COLO668 (cell line): ENCODE results near the gene CHCHD6.

ENCODE experiments used
- DNase-seq: peaks from one replicate; lab custom pipeline; 2025; ENCODE audit not compliant: unreplicated experiment; lab: John Stamatoyannopoulos, UW

The CHCHD6 gene

DNA sequence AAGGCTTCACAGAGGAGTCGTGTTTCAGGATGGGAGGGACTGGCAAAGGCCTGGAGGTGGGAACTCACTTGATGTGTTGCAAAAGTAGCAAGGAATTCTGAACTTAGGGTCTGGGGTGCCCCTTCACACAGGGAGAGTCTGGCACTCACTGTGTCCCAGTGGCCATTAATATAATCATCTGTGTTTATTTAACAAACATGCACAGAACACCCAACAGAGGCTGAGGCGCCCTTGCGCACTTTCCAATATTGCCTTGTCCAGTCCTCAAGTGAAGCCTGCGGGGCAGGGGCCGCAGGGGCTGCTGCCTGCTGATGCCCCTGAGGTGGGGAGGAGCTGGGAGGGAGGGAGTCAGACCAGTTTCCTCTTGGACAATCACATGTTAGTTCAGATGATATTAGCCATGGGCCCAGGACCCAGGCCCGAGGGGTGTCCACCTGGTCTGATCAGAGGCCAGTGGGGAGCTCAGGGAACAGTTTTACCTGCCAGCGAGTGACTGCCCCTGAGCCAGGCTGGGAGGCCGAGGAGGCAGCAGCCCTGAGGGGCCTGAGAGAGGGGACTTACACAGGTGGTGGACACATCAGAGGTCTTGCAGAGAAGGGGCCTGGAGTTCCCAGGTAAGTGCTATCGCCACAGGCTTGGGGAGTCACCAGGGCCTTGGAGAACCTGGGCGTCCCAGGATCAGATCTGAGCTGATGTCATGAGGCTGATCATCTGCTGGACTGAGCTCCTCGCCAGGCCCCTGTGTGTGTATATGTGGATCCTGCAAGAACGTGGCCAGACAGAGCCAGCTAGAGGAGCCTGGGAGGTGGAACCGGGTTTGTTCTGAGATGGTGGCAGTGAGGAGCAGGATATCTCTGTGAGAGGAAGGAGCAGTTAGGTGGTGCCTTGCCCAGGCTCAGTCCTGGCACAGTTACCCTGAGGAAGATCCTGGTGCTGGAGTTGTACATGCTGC lies 35.3 kb upstream of the CHCHD6 start:
- no peak for DNase-seq

DNA sequence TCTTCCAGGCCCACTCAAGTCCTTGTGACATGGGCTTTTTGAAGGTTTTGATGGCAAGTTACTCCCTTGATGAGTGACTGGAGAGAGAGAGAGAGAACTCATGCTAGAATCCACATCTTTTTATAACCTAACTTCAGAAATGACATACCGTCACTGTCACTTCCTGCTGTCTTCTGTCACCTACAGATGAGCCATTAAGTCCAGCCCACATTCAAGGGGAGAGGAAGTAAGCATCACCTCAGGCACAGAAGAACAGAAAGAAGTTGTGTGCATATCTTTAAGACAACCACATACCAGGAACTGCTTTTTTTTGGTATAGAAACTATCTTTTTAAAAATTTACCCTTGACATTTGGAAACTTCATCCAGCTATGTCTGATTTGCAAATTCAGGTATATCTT lies 32.5 kb upstream of the CHCHD6 start:
- DNase-seq: no peak

DNA sequence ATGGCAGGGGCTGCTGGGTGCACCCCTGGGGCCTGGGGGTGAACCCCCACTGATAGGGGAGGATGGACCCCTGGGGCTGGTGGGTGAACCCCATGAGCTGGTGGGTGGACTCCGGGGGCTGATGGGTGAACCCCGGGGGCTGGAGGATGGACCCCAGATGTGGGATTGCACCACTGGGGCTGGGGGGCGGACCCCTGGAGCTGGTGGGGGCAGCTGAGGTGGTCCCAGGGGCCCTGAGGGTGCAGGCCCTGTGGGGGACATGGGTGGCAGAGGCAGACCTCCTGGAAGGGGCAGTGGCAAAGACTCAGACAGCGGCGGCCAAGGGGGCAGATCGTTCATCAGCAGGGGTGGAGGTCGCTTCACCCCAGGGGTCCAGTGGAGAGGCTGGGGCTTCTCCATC lies 31.7 kb upstream of the CHCHD6 start:
- DNase-seq: no peak

DNA sequence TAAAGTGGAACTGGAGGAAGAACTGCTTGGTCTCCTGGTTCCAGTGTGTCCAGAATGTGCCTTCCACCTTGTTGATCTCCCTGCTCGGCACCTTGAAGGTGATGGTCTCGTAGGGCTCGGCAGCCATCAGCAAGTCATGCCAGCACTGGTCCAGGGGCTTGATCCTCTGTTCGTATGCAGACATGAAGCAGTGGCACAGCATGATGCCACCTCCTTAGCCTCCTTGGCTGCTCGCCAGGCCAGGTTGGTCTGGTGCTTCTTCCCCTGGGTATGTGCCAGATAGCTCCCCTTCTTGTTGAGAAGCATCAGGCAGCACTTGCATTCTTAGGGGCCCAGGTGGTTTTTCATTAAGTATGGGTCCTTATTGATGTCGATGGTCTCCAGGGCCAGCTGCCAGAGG lies 31.3 kb upstream of the CHCHD6 start:
- DNase-seq: no peak

DNA sequence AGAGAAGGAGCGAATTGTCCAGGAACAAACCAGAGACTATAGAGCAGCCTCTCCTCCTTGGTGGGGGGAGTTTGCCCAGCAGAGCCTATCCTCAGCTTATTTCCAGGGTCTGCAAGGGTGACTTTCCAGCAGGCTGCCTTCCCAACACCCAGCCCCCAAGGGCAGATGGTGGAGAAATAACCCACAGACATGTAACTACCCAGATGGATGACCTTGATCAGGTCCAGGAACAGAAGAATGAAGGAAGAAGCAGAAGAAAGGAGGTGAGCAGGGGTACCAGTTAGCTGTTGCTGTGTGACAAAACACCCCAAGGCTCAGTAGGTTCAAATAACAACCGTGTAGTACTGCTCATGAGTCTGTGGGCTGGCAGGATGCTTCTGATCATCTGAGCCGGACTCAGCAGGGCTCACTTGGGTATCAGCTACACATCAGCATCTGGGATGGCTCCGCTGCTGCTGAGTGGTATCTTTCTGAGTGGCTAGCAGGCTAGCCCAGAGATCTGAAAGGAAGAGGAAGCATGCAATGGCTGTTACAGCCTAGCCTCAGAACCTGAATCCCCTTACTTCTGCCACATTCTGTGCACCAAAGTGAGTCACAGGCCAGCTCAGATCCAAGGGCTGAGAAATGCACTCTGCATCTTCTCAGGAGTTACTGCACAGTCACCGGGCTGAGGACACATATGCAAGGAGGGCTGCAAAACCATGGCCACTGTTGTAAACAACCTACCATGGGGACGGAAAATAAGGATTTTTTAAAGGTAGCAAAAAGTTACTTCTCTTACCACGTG lies 26.9 kb upstream of the CHCHD6 start:
- no peak for DNase-seq

DNA sequence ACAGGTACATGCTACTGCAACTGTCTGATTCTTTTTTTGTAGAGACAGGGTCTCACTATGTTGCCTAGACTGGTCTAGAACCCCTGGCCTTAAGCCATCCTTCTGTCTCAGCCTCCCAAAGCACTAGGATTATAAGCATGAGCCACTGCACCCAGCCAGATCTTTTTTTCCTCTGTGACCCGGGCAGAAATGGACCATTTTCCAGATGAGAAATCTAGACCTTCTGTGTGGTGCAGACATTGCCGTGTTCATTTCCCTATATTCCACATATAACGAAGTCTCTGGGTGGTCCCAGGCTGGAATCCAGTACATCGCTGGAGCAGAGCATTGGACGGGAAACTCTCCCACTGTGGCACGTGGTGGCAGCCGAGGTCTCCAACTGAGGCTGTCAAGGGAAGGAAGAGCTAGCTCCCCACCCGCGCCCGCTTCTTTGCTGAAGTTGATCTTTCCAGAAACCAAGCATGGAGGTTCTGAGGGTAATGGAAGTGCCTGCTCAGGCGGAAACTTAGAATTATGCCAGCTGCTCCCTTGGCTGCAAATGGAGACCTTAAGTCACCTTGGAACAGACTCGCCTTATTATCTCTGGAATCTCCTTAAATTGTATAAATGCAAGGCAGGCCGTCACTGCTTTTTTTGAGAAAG lies 26.1 kb upstream of the CHCHD6 start:
- no peak for DNase-seq

DNA sequence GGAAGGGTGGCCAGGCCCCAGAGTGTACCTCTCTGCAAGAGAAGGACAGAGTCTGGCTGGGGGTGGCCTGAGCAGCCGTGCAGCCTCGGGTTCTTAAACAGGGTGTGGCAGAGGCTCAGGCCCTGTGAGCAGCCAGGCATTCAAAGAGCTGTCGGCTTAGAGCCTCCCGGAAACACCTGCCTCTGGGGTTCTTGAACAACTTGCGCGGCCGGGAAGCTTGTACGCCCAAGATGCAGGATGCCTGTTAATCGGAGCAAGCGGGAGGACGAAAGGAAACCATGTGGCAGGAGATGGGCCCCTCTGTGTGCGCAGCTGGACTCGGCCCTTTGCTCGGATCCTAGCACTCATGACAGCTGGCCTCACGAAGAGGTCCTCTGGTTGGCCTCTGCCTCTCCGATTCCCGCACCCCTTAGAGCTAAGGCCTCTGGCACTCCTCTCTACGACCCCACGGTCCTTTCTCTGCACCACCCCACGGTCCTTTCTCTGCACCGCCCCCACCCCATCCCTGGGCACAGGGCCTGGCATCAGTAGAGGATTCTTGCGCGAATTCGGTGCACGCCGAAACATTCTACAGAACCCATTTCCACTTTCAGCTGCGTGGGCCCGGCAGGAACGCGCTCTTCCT lies 25.2 kb upstream of the CHCHD6 start:
- DNase-seq: peak; percentile 41

DNA sequence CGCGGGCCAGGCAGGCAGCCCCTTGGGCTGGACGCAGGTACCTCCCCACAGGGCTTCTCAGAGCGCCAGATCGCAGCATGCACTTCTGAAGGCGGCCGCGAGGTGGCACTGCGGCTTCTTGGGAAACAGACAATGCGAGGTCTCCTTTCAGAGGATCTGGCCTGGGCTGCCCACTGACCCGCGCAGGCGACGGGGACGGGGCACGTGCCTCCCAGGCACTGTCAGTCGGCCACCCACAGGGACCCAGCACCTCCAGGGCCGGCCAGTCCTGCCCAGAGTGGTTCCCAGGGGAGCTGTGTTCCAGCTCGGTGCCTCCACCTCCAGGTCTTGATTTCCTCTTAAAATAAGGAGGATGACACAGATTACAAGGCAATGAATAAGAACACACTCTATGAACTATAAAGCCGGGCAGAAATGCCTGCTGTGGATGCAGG lies 24.7 kb upstream of the CHCHD6 start:
- peak; percentile 72 for DNase-seq

DNA sequence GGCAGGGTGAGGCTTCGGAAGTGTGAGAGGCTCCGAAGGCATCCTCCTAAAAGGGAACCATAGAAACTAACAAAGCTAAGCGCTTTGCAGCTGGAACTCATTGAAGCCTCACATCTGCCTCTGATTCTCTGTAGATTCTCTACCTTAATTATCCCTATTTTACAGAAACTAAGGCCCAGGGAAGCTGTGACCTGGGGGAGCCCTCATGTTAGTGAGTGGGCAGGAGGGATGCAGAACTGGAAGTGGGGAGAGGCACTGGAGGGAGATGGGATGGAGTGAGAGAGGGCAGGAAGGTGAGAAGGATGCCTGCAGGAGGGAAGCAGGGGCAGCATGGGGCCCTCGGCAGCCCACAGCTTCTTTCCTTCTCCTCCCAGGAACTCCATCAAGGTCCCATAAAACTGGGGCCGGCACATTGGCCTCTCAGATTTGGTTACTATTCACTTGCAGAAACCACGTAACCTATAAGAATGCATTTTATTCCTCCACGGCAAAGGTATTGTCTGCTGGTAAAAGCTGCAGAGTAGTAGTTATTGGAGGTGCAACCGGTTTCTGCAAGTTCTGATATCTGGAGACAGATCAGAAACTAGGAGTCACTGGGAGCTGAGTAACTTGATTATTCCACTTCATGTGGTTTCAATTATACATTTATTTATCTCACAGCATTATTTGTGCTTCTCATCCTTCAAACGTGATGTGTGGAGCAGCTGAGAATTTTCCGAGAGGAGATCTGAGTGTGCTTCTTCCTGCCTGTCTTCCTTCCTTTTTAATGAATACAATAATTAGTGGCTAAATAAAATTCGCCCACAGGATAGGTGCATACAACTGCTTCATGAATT lies 24.0 kb upstream of the CHCHD6 start:
- no peak for DNase-seq

DNA sequence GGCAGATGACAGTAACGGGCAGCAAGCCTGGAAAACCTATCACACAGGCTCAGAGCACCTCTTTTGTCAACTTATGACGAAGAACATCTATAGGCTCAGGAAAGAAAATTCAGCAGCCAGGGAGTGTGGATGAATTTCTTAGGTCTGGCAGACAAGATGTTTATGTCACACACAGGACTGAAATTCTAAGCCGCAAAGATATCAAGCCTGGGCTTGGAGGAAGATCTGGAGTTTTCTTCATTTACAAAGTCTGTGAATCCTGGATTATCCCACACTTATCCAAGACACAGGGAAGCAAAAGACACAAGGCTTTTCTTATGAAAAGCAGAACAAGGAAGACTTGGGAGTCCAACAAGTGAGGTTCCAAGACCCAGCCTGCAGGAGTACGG lies 23.4 kb upstream of the CHCHD6 start:
- no peak for DNase-seq

DNA sequence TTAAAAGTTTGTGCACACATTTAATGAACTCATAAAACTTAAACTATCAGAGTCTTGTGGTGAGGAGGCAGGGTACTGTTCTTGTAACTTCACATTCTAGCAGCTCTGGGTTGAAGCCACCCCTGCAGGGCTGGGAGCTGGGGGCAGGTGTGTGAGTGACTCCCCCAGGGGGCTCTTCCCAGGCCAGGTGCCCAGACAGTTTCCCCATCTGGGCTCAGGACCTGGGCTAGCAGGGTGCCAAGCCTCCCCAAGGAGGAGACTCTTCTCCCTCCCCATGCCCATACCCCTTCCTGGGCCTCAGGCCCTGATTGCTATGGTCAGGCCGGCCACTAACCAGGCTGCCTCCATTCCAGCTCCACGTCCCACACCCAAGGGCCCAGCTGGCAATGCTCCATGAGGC lies 22.0 kb upstream of the CHCHD6 start:
- no peak for DNase-seq

DNA sequence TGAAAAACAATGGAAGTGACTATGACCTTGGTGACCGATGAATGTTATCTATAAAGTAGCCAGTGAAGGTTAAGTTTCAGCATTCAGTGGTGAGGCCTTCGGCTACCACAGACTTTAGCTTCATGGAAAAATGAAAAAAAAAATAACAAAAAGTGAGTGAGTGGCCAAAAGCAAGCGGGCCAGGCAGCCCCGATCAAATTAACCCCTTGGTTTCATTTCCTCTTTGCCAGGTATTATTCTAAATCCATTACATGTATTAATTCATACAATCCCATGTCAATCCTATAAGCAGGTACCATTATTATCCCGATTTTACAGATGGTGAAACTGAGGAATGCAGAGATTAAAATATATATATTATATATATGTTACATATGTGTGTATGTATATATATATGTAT lies 21.0 kb upstream of the CHCHD6 start:
- no peak for DNase-seq

DNA sequence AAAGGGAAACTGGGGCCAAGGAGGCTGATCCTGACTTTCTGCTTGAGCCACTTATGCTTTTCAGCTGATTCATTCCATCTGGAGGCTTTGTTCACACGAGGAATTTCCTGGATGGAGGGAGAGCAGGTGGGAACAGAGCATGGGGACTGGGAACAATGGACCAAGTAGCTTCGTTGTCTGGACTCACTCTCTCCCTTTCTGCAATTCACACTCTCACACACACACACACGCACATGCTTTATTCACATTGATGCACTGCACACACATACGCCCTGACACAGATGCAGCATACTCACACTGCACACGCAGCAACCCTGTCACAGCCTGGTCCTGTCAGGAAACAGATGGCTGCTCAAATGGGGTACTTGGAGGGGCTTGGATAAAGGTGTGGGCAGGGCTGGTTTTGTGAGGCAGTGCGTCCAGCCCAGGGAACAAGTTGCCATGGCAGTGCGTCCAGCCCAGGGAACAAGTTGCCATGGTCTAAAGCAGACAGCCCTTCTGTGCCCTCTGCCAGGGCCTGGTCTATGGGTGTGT lies 19.8 kb upstream of the CHCHD6 start:
- DNase-seq: no peak

DNA sequence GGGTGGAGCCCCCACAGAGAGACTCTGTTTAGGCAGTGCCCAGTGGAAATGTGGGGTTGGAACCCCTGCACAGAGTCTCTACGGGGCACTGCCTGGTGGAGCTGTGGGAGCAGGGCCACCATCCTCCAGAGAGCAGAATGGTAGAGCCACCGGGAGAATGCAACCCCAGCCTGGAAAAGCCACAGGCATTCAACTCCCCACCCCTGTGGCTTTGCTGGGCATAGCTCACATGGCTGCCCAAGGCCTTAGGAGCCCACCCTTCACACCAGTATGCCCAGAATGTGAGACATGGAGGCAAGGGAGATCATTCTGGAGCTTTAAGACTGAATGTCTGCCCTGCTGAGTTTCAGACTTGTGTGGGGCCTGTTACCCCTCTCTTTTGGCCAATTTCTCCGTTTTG lies 19.0 kb upstream of the CHCHD6 start:
- no peak for DNase-seq

DNA sequence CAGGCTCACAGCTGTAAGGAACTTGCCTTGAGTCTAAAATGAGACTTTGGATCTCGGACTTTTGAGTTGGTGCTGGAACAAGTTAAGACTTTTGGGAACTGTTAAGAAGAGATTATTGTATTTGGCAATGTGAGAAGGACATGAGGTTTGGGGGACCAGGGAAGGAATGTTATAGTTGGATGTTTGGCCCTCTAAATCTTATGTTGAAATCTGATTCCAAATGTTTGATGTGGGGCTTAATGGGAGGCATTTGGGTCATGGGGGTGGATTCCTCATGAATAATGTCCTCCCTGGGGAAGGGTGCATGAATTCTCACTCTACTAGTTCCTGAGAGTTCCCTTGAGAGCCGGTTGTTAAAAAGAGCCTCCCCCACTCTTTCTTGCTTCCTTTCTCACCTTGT lies 18.5 kb upstream of the CHCHD6 start:
- DNase-seq: no peak

DNA sequence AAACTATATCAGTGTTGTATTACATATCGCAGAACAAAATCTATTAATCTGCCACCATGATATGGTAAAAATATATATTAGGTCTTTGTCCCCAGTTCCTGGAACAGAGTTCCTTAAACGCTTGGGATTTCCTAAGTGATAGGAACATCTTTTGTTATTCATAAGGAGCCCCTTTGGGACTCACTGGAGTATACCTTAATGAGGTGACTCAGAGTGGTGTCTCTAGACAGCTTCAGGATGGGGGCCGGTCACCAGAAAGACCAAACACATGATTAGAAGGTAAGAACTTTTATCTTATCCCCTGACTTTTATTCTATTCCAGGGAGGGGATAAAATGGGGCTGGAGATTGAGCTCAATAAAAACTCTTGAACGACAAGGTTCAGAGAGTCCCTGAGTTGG lies 12.3 kb upstream of the CHCHD6 start:
- DNase-seq: no peak

DNA sequence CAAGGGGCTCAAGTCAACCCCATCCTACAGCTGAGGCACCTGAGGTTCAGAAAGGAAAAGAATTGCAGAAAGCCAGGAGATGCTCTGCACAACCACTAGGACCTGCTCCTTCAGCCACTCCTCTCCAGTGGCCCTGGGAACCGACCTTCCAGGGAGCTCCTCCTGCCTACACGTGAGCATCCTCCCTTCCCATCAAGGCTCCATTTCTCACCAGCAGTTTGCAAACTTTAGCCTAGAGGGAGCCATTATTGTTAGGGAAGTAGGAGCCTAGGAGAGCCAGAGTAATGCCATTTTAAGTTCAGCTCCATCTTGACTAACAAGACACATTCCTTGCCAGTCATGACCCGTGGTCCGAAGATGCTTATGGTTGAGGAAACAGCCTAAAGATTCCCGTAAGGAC lies 11.2 kb upstream of the CHCHD6 start:
- no peak for DNase-seq

DNA sequence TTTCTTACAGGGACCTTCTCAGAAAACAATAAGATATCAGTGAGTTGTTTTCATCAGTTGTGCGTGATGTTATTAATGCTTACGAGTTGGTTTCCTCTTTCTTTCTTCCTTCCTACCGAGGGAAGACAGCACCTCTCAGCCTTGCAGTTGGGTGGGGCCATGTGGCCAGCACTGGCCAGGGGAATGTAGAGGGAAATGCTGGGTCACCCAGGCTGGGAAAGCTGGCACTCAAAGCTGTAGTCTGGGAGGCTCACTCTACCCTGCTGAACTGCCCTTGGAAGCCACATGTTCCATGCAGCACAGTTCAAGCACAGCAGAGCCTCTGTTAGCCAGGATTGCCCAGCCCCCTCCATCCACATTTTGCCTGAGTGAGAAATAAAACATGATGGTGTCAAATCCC lies 10.1 kb upstream of the CHCHD6 start:
- no peak for DNase-seq

DNA sequence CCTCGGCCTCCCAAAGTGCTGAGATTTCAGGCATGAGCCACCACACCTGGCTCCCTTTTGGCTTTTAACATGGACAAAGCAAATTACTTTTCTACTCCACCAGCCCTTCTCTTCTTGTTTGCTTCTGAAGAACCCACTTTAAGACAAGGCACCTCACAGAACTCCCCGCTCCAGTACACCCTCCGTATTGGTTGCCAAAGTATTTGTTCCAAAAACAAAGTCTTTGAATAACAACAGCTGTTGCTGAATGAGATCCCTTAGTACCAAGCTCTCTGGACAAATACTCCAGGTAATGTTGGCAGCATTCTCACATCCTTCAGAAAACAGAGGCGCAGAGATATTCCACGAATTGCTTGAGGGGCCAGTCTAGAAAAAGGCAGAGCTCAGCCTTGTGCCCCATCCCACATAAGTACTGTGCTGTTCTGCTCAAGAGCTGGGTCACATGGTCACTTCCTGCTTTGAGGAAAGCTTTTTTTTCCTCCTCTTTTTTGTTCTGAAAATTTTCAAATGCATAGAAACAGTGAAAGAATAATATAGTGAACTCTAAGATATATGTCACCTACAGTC lies 7.3 kb upstream of the CHCHD6 start:
- no peak for DNase-seq

DNA sequence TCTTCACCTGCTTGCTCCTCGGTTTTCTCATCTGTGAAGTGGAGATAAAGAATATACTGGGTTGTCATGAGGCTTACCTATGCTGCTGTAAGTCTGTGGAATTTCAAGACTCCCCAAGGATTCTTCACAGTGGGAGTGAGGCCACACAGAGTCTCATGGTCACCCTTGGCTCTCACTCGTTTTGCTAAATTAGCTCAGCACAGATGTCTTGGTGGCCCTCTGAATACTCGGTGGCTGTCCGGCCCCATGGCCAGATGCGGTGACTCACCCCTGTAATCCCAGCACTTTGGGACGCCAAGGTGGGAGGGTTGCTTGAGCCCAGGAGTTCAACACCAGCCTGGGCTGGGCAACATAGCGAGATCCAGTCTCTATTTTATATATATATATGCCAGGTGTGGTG lies 5.0 kb upstream of the CHCHD6 start:
- no peak for DNase-seq
